HG03066 (cell line): ENCODE measurements around the gene KCNA4.
"Not testable (repeated sequence)": the region's sequence is repeated elsewhere in the genome, so short reads cannot be mapped to it uniquely, and the experiment has no call there.

Experiments used
- ATAC-seq: cut with Tn5 transposase; IDR thresholded peaks from one replicate; pipeline ENCODE4 v1.9.1; 2021; ENCODE audit warnings: low read depth; ENCODE audit not compliant: unreplicated experiment

Gene KCNA4

DNA sequence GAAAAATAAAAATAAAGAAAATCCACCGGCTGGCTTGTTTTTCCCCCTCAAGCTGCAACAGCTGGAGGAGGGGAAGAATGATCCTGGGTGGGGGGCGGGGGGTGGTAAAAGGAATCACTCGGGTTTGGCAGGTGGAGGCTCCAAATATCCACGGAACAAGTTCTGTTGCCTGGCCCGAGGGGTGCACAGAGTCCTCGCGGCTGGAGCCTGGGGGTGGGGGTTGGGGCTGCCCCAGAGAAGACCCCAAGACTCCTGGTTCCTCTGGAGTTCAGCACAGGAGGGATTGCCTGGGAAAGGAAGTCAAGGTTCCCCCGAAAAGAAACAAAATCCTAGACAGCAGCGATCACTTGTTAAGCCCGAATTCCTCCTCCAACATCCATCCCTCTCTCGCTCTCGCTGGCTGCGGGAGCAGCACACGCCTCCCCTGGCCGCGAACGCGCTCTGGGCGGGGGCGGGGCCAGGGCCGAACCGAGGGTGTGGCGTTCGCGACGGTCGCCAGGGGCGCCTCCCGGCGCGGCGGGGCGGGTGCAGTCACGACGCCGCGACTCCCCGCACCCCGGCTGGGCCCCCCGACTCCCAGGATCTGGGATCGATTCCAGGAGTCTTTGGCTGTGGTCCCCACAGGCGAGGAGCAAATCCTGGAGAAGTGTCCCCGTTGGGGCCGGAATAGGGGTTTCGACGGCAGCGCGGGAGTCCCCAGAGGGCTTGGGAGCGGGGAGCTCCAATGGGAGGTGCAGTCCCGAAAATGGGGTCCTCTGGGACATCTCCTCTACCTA, at the start of gene KCNA4:
TSS of gene KCNA4 (minus strand) at position 443 of the 776 bp plus-strand sequence. CDS start 4,352 bp downstream, outside the sequence.
- ATAC-seq, result no peak

DNA sequence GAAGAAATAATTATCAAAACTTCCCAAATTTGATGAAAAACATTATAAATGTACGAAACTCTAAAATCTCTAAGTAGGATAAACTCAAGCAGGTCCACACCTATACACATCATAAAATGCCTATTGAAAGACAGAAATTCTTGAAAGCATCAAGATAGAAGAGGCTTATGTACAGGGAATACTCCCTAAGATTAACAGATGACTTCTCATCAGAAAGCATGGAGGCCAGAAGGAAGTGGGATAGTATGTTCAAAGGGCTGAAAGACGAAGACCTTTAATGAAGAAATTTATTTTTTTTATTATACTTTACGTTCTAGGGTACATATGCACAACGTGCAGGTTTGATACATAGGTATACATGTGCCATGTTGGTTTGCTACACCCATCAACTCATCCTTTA, 45.3 kb upstream of the KCNA4 start:
- ATAC-seq, result no peak

DNA sequence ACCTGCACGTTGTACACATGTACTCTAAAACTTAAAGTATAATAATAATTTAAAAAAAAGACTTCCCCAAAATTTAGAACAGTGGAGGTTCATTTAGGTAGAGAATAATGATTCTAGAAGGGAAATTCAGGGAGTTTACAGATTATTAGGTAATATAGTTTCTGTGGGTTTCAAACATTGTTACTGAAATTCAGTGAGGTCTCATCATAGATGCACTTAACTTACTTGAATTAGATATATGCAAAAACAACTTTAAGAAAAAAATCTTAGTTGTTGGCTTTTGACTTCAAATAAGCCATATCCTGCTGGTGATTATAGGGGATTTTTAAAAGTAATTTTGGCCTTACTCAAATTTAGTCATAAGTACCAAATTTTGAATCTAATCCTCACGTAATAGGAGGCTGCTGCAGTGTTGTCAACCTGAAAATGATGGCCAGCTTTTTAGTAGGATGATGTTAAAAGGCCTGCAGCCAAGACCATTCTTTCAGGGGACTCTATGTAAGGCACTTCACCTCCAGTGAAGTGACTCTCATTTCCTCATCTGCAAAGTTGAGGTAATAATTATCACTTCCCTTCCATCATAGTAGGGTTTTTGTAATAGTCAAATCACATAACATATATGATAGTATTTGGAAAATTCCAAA, 42.5 kb upstream of the KCNA4 start:
- no peak for ATAC-seq

DNA sequence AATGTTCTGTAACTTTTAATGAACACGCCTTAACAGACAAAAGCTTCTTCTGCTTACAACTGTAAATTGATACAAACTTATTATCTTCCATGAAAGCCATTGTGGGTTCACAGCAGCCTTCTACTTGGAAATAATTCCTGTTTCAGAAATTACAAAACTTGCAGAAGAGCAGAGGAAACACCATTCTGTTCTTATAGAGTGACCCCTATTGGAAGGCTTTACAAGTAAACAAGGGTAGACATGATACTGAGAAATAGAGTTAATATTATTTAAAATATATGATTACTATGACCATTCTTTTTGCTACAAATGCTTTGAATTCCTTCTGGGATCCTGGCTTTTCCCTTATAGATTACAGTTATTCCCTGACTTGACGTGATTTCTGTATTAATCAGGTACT, 32.4 kb upstream of the KCNA4 start:
- no peak for ATAC-seq

DNA sequence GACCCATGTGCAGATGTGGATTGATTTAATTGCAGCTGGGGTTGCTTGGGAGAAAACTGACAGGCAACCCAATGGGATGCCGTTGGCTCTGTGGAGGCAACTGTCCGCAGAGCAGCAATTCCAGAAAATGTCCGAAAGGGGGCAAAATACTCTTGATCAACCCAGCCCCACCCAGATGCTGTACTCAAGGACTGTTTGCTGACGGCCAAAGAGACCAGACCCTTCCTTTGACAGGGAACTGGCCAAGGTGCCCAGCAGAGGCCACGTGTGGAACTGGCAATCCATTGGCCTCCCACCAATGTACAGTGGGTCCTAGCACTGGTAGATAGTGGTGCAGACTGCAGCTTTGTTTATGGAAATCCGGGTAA, 29.7 kb upstream of the KCNA4 start:
- ATAC-seq, result no peak

DNA sequence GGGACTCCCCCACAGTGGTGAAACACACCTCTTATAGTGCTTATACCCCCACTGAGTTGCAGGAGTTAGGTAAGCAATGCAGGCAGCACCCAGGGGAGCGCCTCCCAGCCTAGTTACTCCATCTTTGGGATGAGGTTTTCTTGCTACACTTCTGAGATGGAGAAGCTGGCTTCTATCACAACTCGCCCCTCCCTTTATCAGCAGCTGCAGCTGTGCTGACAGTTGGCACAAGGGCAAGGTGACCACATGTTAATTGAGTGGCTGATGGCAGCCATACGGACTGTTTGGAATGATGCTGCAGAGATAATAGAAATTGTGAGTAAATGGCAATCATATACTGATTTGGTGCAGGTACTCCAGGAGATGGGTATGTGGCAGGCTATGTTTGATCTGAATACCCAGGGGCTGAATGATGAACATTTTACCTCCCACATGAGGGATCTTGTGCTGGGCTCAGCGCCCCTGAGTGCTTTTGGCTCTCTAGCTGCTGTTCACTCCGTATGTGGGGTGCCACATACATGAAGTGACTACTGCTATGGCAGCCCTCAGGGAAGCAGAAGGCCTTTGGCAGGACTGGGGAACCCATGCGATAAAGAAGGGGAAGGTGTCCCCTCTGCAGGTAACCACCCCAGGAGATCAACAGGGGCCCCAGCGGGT, 29.2 kb upstream of the KCNA4 start:
- no peak for ATAC-seq

DNA sequence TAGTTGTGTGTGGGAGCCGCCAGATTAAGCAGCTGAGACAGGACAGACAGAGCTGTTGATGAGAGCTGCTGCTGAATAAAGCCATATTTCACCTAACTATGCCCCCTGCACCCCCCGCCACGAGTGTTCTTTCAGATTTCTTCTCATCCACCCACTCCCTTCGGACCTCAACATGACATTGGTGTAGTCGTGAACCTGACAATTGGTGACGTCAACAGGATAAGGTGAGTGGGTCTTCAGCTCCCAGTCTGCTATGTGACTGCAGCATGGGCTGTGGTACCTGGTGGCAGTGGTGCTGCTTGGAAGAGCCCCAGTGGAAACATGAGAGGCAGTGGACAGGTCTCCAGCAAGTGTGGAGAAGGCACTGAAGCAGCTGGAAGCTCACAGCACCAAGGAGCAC, 28.3 kb upstream of the KCNA4 start:
- ATAC-seq, result no peak

DNA sequence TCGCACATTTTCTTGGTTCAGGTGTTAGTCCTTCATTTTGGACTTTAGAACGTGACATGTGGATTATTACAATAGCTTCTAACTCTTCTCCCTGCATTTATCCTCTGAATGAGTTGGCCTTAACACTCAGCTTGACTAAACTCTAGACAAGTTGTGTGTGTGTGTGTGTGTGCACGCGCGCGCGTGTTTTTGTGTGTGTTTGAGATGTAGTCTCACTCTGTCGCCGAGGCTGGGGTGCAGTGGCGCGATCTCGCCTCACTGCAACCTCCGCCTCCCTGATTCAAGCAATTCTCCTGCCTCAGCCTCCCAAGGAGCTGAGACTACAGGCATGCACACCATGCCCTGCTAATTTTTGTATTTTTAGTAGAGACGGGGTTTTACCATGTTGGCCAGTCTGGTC, 24.3 kb upstream of the KCNA4 start:
- ATAC-seq, result no peak

DNA sequence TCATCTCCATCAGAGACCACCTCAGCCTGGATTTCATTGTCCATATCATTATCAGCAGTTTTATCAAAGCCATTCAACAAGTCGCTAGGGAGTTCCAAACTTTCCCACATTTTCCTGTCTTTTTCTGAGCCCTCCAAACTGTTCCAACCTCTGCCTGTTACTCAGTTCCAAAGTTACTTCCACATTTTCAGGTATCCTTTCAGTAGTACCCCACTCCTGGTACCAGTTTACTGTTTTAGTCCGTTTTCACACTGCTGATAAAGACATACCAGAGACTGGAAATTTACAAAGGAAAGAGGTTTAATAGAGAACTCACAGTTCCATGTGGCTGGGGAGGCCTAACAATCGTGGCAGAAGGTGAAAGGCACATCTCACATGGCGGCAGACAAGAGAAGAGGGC, 17.9 kb upstream of the KCNA4 start:
- ATAC-seq, result not testable (repeated sequence)

DNA sequence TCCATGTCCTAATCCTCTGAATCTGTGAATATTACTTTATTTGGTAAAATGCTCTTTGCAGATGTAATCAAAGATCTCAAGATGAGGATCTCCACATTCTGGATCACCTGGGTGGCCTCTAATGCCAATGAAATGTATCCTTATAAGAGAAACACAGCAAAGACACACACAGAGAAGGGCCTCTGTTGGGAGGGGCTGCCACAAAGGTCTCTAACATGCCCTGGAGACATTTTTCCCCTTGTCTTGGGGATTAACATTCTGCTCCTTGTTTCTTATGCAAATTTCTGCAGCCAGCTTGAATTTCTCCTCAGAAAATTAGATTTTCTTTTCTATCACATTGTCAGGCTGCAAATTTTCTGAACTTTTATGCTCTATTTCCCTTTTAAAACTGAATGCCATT, 17.3 kb upstream of the KCNA4 start:
- ATAC-seq, result not testable (repeated sequence)

DNA sequence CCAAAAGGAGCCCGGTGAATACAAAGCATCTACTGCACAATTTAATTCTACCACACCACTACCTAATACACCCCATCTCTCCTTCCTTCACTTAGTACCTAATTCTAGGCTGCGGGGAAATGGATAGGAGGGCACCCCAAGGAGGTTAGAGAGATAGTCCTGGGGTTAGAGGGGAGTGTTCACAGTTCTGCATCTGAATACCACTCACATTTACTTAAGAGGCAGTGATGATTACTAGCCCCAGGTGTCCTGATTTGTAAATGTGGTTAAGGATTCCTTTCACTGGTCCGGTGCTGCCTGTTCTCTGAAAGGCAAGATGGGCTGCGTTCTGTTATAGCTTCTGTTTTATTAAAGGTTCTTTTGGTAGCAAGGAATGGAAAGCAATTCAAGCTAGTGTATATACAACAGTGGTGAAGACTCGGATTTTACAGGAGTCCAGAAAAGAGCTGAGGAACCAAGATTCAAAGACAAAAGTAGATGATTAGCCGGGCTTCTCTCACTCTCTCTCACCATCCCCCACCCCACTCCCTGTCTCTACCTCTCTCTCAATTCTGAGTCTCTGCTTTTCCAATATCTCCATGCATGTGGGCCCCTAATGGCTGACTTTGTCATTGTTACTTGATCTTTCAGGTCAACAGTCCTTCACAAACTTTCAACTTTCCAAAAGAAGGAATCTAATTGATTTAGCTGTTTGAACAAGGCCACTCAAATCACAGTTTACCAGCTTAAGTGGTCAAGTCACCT, 8.7 kb upstream of the KCNA4 start:
- no peak for ATAC-seq

DNA sequence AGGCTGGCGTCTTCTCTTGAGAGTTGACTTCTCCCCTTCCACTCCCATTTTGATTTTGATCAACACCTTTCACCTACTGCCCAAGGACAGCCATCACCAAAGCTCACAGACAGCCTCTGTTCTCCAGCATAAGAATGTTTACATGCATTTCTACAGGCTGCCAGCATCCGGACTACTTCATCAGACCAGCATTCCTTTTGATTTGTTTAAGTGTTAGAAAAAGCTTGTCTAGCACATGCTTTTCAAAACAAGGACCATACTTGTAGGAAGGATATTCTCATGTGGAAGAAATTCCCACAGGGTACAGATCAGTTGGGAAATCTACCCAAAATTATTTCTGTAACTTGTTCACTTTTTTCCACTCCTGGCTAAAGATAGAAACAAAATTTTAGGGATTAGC, 6.2 kb upstream of the KCNA4 start:
- ATAC-seq, result no peak

DNA sequence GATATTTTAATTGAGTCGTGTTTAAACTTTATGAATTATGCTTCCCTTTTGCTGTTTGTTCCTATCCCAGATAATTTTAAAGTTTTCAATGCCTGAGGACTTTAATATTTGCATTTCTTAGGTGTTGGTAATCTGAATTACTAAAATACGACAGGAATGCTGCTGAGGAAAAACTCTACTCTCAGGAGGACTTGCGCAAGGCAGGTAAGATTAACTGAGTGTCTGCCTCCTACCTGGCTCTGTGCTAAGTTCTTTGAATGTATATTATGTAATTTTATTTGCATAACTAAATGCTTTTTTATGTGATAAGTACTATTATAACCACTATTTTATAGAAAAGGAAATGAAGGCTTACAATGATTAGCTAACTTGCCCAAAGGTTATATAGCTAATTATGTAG, 2.7 kb upstream of the KCNA4 start:
- ATAC-seq, result no peak

DNA sequence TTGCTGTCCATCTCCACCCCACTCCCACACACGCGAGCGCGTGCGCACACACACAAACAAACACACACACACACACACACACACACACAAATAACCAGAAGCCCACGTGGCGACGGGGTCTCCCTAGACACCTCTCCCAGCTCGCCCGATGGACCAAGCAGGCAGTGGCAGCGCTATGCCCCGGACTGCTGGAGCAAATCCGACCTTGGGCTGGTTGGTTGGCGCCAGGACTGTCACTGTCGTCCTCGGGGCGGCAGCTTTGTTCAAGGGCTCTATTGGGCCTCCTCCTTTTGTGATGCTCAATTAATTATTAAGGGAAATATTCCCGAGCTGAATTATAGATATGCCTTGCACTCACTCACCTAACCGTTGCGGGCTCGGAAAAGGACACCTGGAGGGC, 1.7 kb upstream of the KCNA4 start:
- no peak for ATAC-seq

DNA sequence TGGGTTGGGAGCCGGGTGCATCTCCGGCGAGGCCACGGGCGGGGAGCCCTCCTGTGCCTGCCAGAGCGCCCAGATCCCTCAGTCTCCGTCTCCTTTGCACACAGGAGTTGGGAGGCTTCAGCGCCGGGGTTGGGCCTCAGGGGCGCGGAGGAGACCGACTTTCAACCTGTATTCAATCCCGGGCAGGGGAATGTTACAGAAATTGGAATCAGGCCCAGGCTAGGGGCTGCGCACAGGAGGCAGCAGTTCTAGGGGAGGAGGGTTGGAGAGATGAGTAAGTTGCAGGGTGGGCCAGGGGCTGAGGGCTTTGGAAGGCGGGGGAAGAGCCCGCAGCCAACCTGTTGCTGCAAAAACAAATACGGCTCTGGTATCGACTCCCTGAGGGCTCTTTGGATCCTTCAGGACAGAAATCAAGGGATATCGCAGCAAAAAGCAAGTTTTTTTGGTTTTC, 640 bp upstream of the KCNA4 start:
- no peak for ATAC-seq

DNA sequence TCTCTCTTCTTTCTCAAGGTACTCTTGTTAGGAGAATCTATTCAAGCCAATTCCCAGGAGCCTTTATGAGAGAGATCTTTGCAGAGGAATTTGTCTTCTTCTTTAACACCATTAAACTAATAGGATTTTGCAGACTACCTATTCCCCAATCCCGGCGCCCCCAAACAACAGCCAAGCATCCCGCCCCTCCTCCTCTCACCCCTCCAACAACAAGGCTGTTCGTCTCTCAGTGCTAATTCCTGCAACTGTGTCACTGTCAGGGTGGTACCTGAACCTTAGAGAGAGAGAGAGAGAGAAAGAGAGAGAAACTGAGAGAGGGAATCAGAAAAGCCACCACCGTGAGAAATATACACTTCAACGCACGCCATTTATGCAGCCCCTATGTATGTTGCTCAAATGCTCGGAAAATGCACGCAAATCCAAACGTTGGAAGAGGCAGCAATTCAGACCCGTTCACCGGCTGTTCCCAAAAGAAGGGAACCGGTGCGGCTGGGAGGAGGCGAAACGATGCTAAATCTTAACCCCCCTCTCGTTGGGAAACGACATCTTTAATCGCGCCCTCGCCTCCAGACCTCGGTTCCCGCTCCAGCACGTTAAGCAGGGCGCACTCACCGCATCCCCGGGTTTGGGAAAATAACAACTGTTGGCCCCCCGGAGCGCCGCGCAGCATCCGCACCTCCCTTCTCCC, 961 bp downstream of the KCNA4 start:
- no peak for ATAC-seq

DNA sequence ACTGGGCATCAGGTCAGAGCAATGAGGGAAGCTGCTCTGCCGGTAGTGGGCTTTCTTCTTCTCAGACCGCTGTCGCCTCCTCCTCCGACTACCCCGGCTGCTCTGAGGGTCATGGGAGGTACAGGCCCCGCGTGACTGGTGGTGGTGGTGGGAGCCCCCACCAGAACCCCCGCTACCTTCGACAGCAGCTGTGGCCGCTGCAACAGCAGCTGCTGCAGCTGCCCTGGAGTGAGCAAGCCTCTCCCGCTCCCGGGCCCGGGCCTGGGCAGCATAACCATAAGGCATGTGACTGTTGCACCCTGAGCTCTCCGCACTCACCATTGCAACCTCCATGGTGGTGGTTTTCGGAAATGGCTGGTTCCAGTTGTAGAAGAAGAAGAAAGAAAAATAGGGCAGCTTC, 4.5 kb downstream of the KCNA4 start:
- ATAC-seq, result no peak

DNA sequence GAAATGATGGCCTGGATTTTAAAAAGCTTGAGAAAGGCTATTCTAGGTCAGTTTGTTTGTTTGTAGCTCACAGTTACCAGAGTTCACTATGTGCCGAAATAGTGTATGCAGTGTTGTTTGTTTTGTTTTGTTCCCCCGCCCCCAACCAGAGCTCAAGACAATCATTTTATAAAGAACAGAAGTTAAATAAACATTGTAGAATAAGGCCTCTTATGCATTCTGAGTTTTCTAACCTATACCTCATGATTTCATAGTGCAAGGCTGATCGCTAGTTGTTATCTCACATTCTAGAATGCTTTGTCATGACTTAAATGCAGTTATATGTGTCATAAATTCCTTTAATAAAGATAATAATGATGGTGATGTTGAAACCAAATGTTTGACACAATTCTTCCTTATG, 7.8 kb downstream of the KCNA4 start:
- ATAC-seq, result no peak

DNA sequence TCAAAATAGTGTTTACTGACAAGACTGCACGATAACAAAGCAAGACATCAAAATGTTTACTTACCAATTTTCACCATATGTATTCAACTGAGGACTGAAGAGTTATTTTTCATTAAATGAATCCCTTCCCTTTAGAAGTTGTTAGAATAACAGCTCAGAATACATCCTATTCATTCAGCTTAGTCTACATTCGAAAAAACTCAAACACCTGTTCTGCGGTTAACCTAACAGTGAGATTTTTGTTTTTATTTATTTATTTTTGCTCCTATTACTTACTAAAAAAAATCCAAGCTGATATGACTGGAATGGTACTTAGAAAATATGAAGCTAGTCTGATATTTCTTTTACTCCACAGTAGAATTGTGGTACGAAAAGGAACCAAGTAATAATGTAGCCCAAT, 10.0 kb downstream of the KCNA4 start:
- ATAC-seq, result no peak

DNA sequence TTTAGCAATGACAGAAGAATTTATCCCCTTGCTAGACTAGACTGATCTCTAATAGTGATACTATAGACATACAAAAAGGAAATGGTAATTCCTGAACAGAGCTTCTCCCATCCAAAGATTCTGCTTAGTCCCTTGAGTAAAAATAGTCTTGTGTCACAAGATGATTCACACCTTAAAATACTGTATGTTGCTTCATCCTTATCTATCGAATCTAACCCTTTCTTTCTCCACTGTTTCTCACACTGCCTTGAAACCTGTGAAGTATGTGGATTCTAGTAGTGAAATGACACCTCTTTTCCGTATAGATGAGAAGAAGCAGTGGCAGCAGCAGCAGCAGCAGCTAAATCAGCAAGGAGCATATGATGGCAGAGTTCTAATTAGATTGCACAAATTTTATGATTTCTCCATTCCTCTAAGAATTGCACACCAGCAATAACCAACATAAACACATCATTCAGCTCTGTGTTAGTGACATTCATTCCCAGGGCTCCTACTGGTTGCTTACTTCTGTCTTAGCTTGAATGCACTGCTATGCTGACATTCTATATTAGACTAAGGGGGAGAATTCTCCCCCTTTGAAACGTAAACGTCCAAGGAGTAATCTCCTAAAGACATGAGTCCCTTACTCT, 14.6 kb downstream of the KCNA4 start:
- no peak for ATAC-seq
